ENCODE results near the gene MRC2.

DNA sequence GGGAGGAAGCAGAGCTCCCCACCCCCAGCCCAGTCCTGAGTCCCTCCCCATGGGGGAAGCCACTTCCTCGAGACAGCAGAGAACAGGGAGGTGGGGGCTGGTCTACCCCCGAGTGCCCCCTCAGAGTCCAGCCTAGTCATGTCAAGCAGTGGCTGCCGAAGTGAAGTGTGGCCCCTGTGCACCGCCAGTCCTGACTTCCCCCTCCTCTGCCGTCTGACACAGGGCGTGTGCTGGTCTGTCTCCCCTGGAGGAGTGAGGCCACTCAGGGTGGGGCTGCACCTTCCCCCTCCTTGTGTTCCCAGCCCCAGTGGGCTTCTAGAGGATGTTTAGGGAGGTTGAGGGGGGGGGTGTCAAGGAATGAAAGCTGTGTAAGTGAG, 46.9 kb downstream of the MRC2 start:
- no peak for TF ChIP-seq CTCF (IDR thresholded peaks at IDR 0.05; ENCODE audit: poor library complexity)
- TF ChIP-seq EZH2 (IDR thresholded peaks at IDR 0.05; ENCODE audit: borderline replicate concordance): no peak

All from hepatocyte (in vitro differentiated cells).